Stimulated activated CD4-positive, alpha-beta T cell treated with anti-CD3 and anti-CD28 coated beads, Interleukin-15, amount 100 ng/mL, for 1 hour (primary cell): ENCODE measurements around the gene FTSJ3.

Source experiments
- DNase-seq, 2 donors: peaks; one replicate each; pipeline ENCODE4 v3.0.0-alpha.2; 2020; ENCODE audit warnings: low read depth in 1 of 2, low spot score in 1 of 2

The FTSJ3 gene

GRCh38 chr17:63790057-63790456 is 37.4 kb downstream of the FTSJ3 start:
- DNase-seq = no peak

- no peak for DNase-seq
These were observed 40.3 kb downstream of the FTSJ3 start for GRCh38 chr17:63786971-63787711.

- DNase-seq = no peak
These were observed 41.3 kb downstream of the FTSJ3 start for GRCh38 chr17:63786117-63786516.

GRCh38 chr17:63785556-63785955 is 41.9 kb downstream of the FTSJ3 start:
- DNase-seq = no peak

GRCh38 chr17:63783522-63783921 is 43.9 kb downstream of the FTSJ3 start:
- DNase-seq = no peak

GRCh38 chr17:63780928-63781327 is 46.5 kb downstream of the FTSJ3 start:
- no peak for DNase-seq

GRCh38 chr17:63780507-63780906 is 47.0 kb downstream of the FTSJ3 start:
- DNase-seq = no peak

GRCh38 chr17:63775420-63775819 is 52.0 kb downstream of the FTSJ3 start:
- DNase-seq = no peak

GRCh38 chr17:63774969-63775265 is 52.5 kb downstream of the FTSJ3 start:
- DNase-seq = no peak

GRCh38 chr17:63774141-63774968 is 53.1 kb downstream of the FTSJ3 start, which contains the start of gene DDX42:
Gene DDX42, plus strand, starts transcription at chr17:63774170. Its CDS starts 12,880 bp downstream, at chr17:63787050.
- DNase-seq = peak; percentile 87 to 90

- peak; percentile 94 to 97 for DNase-seq
These were observed 54.0 kb downstream of the FTSJ3 start, which contains the start of gene CCDC47 for GRCh38 chr17:63773272-63774140. Gene CCDC47, minus strand, starts transcription at chr17:63773597. Its CDS starts 7,422 bp downstream, at chr17:63766175.

GRCh38 chr17:63772801-63773271 is 54.6 kb downstream of the FTSJ3 start:
- no peak for DNase-seq
